Endothelial cell of umbilical vein (primary cell): ENCODE measurements around the gene SDCBP2. TPM values are rescaled to one million over a fixed set of nuclear protein-coding genes. Genes with fewer than 3 reads are reported as not detected.

Source experiments
- BruUV-seq: library from RNA; stranded (reverse); fragments of 400-500 nt; replicated peaks from 2 replicates; lab custom pipeline; 2021; lab: Mats Ljungman, UMichigan
- CTCF ChIA-PET: fragments of 300-600, 350-600 bp; sonication (Branson Sonifier 250); formaldehyde crosslinking; loops from one replicate; lab custom pipeline; 2021; ENCODE audit warnings: antibody characterized with exemption, inconsistent platforms; lab: Charles Lee
- POLR2A ChIA-PET: fragments of 300-600, 350-600 bp; sonication (Branson Sonifier 250); formaldehyde crosslinking; loops from one replicate; lab custom pipeline; 2021; ENCODE audit warnings: antibody characterized with exemption, inconsistent platforms; lab: Charles Lee
- DNase-seq: peaks from one replicate; pipeline ENCODE4 v3.0.0-alpha.2; 2011; ENCODE audit warnings: low read depth, low spot score
- FAIRE-seq: peaks from 2 replicates; lab custom pipeline; 2011; peaks lifted over from hg19 to GRCh38; lab: Jason Lieb, UNC
- H2AFZ ChIP-seq: 2 replicates; pipeline ENCODE4 v1.6.0; 2012; ENCODE audit warnings: low read depth, low read length, control low read depth, inconsistent platforms
- H3K27ac ChIP-seq: 2 replicates; pipeline ENCODE4 v1.5.1; 2011; ENCODE audit warnings: low read depth, mild to moderate bottlenecking, control low read depth, low read length, moderate library complexity; ENCODE audit not compliant: insufficient read depth
- H3K27me3 ChIP-seq, 2 experiments: 2 replicates each; pipeline versions ENCODE4 v1.6.0 to v1.6.1; 2011; ENCODE audit warnings: low read length in 2 of 2, mixed read lengths in 1 of 2; ENCODE audit not compliant: control insufficient read depth in 2 of 2, insufficient read depth in 2 of 2
- H3K36me3 ChIP-seq, 2 experiments: 2 replicates in 1 of 2; 3 replicates in 1 of 2; pipeline ENCODE4 v1.5.1; 2011; ENCODE audit warnings: low read length in 2 of 2, mild to moderate bottlenecking in 1 of 2, moderate library complexity in 1 of 2; ENCODE audit not compliant: control insufficient read depth in 2 of 2, insufficient read depth in 2 of 2; ENCODE audit errors: extremely low read depth in 1 of 2
- H3K4me1 ChIP-seq: 3 replicates; pipeline ENCODE4 v1.5.1; 2011; ENCODE audit warnings: mild to moderate bottlenecking, low read length; ENCODE audit not compliant: control insufficient read depth, insufficient read depth; ENCODE audit errors: extremely low read depth
- H3K4me2 ChIP-seq: 2 replicates; pipeline ENCODE4 v1.6.1; 2011; ENCODE audit warnings: low read length, control low read depth, mixed read lengths; ENCODE audit not compliant: insufficient read depth
- H3K4me3 ChIP-seq, 3 experiments: fragments of 200-600 bp in 1 of 3; sonication (generic), shearing (Covaris generic) in 1 of 3; replicated peaks in 1 of 3; 2 replicates each; pipeline ENCODE4 v1.5.1; 2011 to 2016; ENCODE audit warnings: control low read depth in 3 of 3, low read length in 3 of 3, mild to moderate bottlenecking in 2 of 3, inconsistent platforms in 1 of 3, low read depth in 1 of 3, moderate library complexity in 1 of 3; ENCODE audit not compliant: insufficient read depth in 1 of 3
- H3K79me2 ChIP-seq: 2 replicates; pipeline ENCODE4 v1.6.0; 2012; ENCODE audit warnings: low read length, inconsistent platforms; ENCODE audit not compliant: control insufficient read depth, insufficient read depth
- H3K9ac ChIP-seq: replicated peaks from 2 replicates; pipeline ENCODE3; 2011; ENCODE audit warnings: low read length, control low read depth; ENCODE audit not compliant: insufficient read depth; ENCODE audit errors: extremely low read depth
- H3K9me1 ChIP-seq: replicated peaks from 3 replicates; pipeline ENCODE4 v1.6.0; 2011; ENCODE audit warnings: mild to moderate bottlenecking, low read length; ENCODE audit not compliant: control insufficient read depth, insufficient read depth; ENCODE audit errors: extremely low read depth
- H3K9me3 ChIP-seq: replicated peaks from 2 replicates; pipeline ENCODE4 v1.5.1; 2012; ENCODE audit warnings: low read length, inconsistent platforms; ENCODE audit not compliant: control insufficient read depth, insufficient read depth
- H4K20me1 ChIP-seq: replicated peaks from 2 replicates; pipeline ENCODE3; 2011; ENCODE audit warnings: mild to moderate bottlenecking, low read length; ENCODE audit not compliant: control insufficient read depth, insufficient read depth; ENCODE audit errors: extremely low read depth
- EZH2 ChIP-seq: IDR thresholded peaks from 2 replicates; pipeline ENCODE4 v1.6.1; 2012; ENCODE audit warnings: borderline replicate concordance, low read depth, mild to moderate bottlenecking, moderate library complexity, low read length, inconsistent platforms; ENCODE audit not compliant: severe bottlenecking
- FOS ChIP-seq: IDR thresholded peaks from 2 replicates; pipeline ENCODE4 v1.6.1; 2011; ENCODE audit warnings: mild to moderate bottlenecking, low read length, moderate library complexity, borderline replicate concordance; ENCODE audit not compliant: insufficient read depth
- GATA2 ChIP-seq: IDR thresholded peaks from 2 replicates; pipeline ENCODE4 v1.7.0; 2011; ENCODE audit warnings: low read depth, mild to moderate bottlenecking, moderate library complexity, mixed read lengths, low read length; ENCODE audit not compliant: insufficient read length, insufficient read depth
- JUN ChIP-seq: IDR thresholded peaks from 2 replicates; pipeline ENCODE4 v1.6.1; 2011; ENCODE audit warnings: borderline replicate concordance, low read depth; ENCODE audit not compliant: insufficient read length, insufficient read depth
- MYC ChIP-seq: IDR thresholded peaks from one replicate; pipeline ENCODE4 v1.6.1; 2011; ENCODE audit warnings: mild to moderate bottlenecking, low read depth, low read length
- POLR2A ChIP-seq: IDR thresholded peaks from 2 replicates; pipeline ENCODE4 v1.6.1; 2012; ENCODE audit warnings: low read depth, mild to moderate bottlenecking, control low read depth, low read length
- POLR2AphosphoS5 ChIP-seq: IDR thresholded peaks from 2 replicates; pipeline ENCODE4 v1.6.1; 2012; ENCODE audit warnings: low read depth, mild to moderate bottlenecking, control low read depth, low read length, moderate library complexity; ENCODE audit not compliant: insufficient read depth
- dilution Hi-C: fragments of 300-500 bp; cut with MboI; formaldehyde crosslinking; loops from one replicate; pipeline ENCODE4 v1.15.0; 2019; ENCODE audit warnings: low sequenced_read_pairs; ENCODE audit not compliant: extremely low pct_ligation_motif_present
- intact Hi-C: fragments of 100-400 bp; cut with micrococcal nuclease; formaldehyde crosslinking; loops from one replicate; pipeline ENCODE4 v1.10.0; 2022
- polyA plus RNA-seq, 4 experiments: library from polyadenylated mRNA; depleted of rRNA in 3 of 4; stranded (reverse) in 3 of 4; unstranded in 1 of 4; fragments of >200 nt; gene quantifications; 2 replicates each; pipeline versions ENCODE4 v1.2.1 to v1.2.3, GENCODE V29; 2011 to 2012; ENCODE audit warnings: missing spikeins in 1 of 4
- total RNA-seq: library from RNA; stranded (reverse); gene quantifications from 2 replicates; pipeline ENCODE4 v1.2.3, GENCODE V29; 2021
- TF ChIP-seq, protein P1 (sequence below): IDR thresholded peaks from 2 replicates; pipeline ENCODE4 v1.6.1; 2011; ENCODE audit not compliant: insufficient read depth, insufficient read length
- TF ChIP-seq, protein P2 (sequence below), 2 donors: IDR thresholded peaks; 1 replicate in 1 of 2; 2 replicates in 1 of 2; pipeline ENCODE4 v1.5.1; 2011; ENCODE audit warnings: low read length in 2 of 2, mild to moderate bottlenecking in 2 of 2, moderate library complexity in 2 of 2, control low read depth in 1 of 2, inconsistent platforms in 1 of 2, low read depth in 1 of 2; ENCODE audit not compliant: insufficient read depth in 1 of 2; ENCODE audit errors: extremely low read depth in 1 of 2

Gene SDCBP2
- total and polyA plus RNA-seq, 2 donors (not counting 3 experiments of a cell fraction or from before 2014, with no cell fraction given): 6.9 to 9.0 TPM

DNA sequence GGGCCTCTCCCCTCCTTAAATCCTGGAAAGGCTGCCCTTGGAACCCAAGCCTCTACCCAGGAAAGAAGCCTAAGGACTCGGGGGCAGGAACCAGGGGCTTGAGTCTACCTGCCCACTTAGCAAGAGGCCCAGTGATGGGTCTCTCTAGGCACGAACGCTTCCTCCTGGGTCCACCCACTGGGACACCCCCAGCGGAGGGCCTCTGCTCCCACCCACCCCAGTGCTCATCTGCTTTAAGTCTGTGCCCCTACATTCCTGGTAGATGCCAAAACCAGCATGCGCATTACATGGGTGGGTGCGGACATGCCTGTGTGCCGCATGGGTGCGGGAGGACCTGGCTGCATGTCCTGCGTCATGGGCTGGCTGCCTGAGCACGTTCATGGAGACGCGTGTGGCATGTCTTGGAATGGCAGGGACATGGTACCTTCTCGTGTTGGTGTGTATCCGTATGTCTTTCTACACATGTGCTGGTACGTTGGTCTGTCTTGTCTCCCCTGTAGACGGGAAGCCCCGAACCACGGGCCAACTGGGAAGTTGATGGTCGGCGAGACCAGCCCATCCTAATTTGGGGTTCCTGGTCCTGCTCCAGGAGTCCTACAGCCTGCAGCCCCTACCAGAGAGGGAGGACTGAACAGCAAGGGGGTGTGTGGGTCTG, 33.5 kb downstream of the SDCBP2 start:
- no peak overlapping the region for H3K4me3 ChIP-seq
- CTCF ChIA-PET: no interaction called here
- FAIRE-seq: no peak
- dilution Hi-C loops: no loop called here
- no peaks in the 10 kb centered on the region for H3K27me3 ChIP-seq
- no peak overlapping the region for H3K9ac ChIP-seq
- no peak overlapping the region for H3K4me2 ChIP-seq
- H2AFZ ChIP-seq: no peak overlapping the region
- H3K9me1 ChIP-seq: no peaks in the 10 kb centered on the region
- intact Hi-C loops: no loop called here
- H4K20me1 ChIP-seq: no peaks in the 10 kb centered on the region
- H3K36me3 ChIP-seq: no peaks in the 10 kb centered on the region
- DNase-seq: no peak
- no peak overlapping the region for H3K27ac ChIP-seq
- H3K9me3 ChIP-seq: no peaks in the 10 kb centered on the region
- no peaks in the 10 kb centered on the region for H3K79me2 ChIP-seq
- POLR2A ChIA-PET: no interaction called here
- TF ChIP-seq MYC (no peak), JUN (no peak), EZH2 (no peak), POLR2A (no peak), GATA2 (no peak), POLR2AphosphoS5 (no peak), FOS (no peak)
- TF ChIP-seq, protein P1, sequence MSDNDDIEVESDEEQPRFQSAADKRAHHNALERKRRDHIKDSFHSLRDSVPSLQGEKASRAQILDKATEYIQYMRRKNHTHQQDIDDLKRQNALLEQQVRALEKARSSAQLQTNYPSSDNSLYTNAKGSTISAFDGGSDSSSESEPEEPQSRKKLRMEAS: no peak
- TF ChIP-seq, protein P2, sequence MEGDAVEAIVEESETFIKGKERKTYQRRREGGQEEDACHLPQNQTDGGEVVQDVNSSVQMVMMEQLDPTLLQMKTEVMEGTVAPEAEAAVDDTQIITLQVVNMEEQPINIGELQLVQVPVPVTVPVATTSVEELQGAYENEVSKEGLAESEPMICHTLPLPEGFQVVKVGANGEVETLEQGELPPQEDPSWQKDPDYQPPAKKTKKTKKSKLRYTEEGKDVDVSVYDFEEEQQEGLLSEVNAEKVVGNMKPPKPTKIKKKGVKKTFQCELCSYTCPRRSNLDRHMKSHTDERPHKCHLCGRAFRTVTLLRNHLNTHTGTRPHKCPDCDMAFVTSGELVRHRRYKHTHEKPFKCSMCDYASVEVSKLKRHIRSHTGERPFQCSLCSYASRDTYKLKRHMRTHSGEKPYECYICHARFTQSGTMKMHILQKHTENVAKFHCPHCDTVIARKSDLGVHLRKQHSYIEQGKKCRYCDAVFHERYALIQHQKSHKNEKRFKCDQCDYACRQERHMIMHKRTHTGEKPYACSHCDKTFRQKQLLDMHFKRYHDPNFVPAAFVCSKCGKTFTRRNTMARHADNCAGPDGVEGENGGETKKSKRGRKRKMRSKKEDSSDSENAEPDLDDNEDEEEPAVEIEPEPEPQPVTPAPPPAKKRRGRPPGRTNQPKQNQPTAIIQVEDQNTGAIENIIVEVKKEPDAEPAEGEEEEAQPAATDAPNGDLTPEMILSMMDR (IDR thresholded peaks at IDR 0.05; ENCODE audit: extremely low read depth in 1 of 2, insufficient read depth in 1 of 2, low read depth in 1 of 2, low read length in 2 of 2): no peak
- BruUV-seq: no TSS peak
- H3K4me1 ChIP-seq: peaks cover 3% of the 10 kb centered on the region
